ENCODE measurements around the gene AHNAK2. TPM values are rescaled to one million over a fixed set of nuclear protein-coding genes. Genes with fewer than 3 reads are reported as not detected.

Gene AHNAK2
- total RNA-seq, 1 donor from 2014 or later: 13.7 TPM

DNA sequence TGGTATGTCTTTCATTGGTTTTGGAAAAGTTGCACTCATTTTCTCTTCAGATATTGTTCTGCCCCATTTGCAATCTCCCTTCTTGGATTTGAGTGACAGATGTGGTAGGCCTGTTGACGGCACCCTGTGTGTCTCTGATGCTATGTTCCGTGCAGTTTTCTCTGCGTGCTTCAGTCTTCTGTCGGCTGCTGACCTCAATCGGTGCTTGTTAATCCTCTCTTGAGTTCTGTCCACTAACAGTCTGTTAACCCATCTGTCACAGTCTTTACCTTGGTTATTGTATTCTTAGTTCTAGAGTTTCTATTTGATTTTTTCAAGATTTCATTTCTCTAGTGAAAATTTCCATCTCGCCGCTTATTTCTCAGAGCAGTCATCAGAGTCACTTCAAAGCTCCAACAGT is 74.2 kb downstream of the AHNAK2 start:
- Histone ChIP-seq H3K4me1 (no peaks in the 10 kb centered on the region), H3K36me3 (no peaks in the 10 kb centered on the region), H3K27ac (no peak overlapping the region), H3K9me3 (no peaks in the 10 kb centered on the region), H3K27me3 (peaks cover 5% of the 10 kb centered on the region), H3K4me3 (no peak overlapping the region)
- TF ChIP-seq, protein P1, sequence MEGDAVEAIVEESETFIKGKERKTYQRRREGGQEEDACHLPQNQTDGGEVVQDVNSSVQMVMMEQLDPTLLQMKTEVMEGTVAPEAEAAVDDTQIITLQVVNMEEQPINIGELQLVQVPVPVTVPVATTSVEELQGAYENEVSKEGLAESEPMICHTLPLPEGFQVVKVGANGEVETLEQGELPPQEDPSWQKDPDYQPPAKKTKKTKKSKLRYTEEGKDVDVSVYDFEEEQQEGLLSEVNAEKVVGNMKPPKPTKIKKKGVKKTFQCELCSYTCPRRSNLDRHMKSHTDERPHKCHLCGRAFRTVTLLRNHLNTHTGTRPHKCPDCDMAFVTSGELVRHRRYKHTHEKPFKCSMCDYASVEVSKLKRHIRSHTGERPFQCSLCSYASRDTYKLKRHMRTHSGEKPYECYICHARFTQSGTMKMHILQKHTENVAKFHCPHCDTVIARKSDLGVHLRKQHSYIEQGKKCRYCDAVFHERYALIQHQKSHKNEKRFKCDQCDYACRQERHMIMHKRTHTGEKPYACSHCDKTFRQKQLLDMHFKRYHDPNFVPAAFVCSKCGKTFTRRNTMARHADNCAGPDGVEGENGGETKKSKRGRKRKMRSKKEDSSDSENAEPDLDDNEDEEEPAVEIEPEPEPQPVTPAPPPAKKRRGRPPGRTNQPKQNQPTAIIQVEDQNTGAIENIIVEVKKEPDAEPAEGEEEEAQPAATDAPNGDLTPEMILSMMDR (IDR thresholded peaks at IDR 0.05): no peak
- intact Hi-C loops (cut with DNase I): no loop called here
- no peak for ATAC-seq
- no peak for DNase-seq

DNA sequence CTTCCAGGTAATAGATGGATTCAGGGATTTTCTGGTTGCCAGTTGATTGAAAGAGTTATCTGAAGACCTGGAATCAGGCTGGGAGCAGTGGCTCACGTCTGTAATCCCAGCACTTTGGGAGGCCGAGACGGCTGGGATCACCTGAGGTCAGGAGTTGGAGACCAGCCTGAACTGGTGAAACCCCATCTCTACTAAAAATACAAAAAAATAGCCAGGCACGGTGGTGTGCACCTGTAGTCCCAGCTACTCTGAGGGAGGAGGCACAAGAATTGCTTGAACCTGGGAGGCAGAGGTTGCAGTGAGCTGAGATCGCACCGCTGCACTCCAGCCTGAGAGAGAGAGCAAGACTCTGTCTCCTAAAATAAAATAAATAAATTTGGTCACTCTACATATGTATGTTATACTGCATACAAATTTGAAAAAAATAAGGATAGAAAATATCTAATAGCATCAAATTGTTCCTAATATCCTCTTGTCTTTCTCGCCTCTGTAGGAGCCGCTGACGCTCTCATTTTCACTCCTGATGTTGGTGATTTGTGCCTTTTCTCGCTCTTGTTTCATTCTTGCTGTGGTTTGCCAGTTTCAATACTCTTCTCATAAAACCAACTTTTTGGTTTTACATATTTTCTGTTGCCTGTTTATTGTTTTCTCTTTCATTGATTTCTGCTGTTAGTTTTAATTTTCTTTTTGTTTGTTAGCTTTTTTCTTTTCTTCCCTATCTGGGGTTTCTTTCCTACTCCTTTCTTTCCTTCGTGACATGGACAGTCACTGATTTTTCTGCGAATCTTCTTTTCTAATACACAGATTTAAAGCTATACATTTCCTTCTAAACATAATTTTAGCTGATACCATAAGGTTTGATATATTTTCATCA is 77.3 kb downstream of the AHNAK2 start:
- ATAC-seq (no peak), DNase-seq (no peak)
- peaks cover 5% of the 10 kb centered on the region for H3K27me3 ChIP-seq
- no peak overlapping the region for H3K27ac ChIP-seq
- H3K9me3 ChIP-seq: no peaks in the 10 kb centered on the region
- no peaks in the 10 kb centered on the region for H3K4me1 ChIP-seq
- no peaks in the 10 kb centered on the region for H3K36me3 ChIP-seq
- TF ChIP-seq, protein P1 (IDR thresholded peaks at IDR 0.05): no peak
- intact Hi-C loops (cut with DNase I): no loop called here
- H3K4me3 ChIP-seq: no peak overlapping the region

GRCh38 chr14:104899781-104900180 is 78.4 kb downstream of the AHNAK2 start:
- no peak for ATAC-seq
- intact Hi-C loops (cut with DNase I): loop anchor here (10.0 kb wide), 1 partner anchor 145 kb away; no protein-coding TSS in a partner anchor
- Histone ChIP-seq H3K4me1 (no peaks in the 10 kb centered on the region), H3K27me3 (peaks cover 5% of the 10 kb centered on the region), H3K36me3 (no peaks in the 10 kb centered on the region), H3K9me3 (no peaks in the 10 kb centered on the region), H3K4me3 (no peak overlapping the region), H3K27ac (no peak overlapping the region)
- DNase-seq: no peak
- TF ChIP-seq, protein P1 (IDR thresholded peaks at IDR 0.05): no peak

DNA sequence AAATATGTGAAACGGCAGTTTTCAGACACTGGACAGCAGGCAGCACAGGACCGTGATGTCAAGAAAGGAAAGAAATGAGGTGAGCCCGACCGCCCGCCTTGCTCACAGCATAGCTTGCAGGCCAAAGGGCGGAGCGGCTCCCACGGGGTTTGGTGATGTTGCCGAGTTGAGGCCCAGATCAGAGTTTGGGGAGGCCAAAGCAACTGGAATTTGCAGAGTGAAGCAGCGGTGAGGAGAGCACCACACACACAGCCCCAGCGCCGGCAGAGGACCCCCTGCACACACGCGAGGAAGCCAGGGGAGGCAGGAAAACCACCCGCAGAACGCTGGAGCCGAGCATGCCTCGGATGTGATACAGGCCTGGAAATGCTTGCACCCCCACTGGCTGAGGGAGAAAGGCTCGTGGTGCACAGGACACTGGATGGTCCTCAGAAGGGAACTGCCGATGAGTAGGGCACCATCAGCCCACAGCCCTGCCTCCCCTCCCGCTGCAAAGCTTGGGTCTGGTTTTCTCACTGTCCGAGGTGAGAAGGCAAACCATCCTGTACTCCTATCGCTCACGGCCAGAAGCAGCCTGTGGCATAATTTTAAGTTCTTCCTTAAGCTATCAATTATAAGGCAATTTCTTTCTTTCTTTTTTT is 79.2 kb downstream of the AHNAK2 start:
- Histone ChIP-seq H3K4me1 (no peaks in the 10 kb centered on the region), H3K36me3 (no peaks in the 10 kb centered on the region), H3K9me3 (no peaks in the 10 kb centered on the region), H3K4me3 (no peak overlapping the region), H3K27ac (no peak overlapping the region), H3K27me3 (peaks cover 4% of the 10 kb centered on the region)
- TF ChIP-seq, protein P1 (IDR thresholded peaks at IDR 0.05): no peak
- intact Hi-C loops (cut with DNase I): loop anchor here (10.0 kb wide), 1 partner anchor 146 kb away; no protein-coding TSS in a partner anchor
- no peak for ATAC-seq
- no peak for DNase-seq

DNA sequence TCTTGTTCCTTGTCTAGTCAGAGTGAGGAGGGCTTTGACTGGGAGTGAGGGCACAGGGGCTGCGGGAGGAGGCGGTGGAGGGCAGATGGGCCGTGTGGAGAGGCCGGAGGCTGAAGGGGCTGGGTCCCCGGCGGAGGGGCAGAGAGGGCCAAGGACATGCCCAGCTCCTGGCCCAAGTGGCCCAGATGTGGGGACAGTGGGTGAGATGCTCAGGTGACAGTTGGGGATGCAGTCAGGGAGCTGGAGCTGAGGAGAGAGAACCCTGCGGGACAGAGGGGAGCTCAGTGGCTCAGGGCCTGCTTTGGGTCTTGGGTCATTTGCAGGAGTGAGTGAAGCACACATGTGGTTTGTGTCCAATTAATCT is 80.0 kb downstream of the AHNAK2 start:
- Histone ChIP-seq H3K9me3 (no peaks in the 10 kb centered on the region), H3K27me3 (no peaks in the 10 kb centered on the region), H3K36me3 (no peaks in the 10 kb centered on the region), H3K27ac (no peak overlapping the region), H3K4me3 (no peak overlapping the region), H3K4me1 (no peaks in the 10 kb centered on the region)
- intact Hi-C loops (cut with DNase I): loop anchor here (10.0 kb wide), 1 partner anchor 147 kb away; no protein-coding TSS in a partner anchor
- TF ChIP-seq, protein P1 (IDR thresholded peaks at IDR 0.05): no peak
- ATAC-seq: no peak
- no peak for DNase-seq
